ENCODE results near the gene IL2RA.
"Not testable (repeated sequence)": the region's sequence is repeated elsewhere in the genome, so short reads cannot be mapped to it uniquely, and the experiment has no call there.

IL2RA gene

DNA sequence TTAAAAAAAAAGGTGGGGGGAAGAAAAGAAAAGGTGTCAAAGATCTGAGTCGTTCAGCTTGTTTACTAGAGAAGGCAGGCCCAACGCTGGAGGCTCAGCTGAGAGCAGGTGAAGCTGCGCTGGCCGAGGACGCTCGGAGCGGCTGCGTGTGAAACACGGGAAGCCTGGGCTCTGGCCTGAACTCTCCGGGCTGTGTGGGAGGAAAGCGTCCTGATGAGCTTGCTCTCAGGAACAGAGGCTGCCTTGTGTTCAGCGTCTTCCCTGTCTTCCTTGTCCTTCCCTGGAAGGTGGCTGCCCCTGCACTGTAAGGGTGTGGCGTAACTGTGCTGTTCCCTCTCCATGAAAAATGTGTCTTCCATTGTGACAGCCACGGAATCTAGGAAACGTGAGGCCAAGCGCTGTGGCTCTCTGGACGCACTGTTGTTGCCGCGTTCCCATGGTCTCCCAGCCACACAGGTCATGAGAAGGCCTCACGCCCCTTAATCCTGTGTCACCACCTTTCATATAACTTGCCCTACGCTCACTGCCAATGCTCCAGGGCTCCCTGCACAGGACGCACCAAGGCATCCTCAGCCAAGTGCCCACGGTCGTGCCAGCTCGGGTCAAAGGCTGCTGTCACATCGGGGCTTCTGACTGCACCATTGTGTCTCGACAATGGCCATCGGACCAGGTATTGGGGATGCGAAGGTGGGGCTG, 100.6 kb downstream of the IL2RA start:
- no peaks in the 10 kb centered on the region for H3K4me1 Mint-ChIP-seq
- H3K4me3 Mint-ChIP-seq: no peak overlapping the region
- H3K9me3 Mint-ChIP-seq: no peaks in the 10 kb centered on the region
- TF ChIP-seq, protein P1, sequence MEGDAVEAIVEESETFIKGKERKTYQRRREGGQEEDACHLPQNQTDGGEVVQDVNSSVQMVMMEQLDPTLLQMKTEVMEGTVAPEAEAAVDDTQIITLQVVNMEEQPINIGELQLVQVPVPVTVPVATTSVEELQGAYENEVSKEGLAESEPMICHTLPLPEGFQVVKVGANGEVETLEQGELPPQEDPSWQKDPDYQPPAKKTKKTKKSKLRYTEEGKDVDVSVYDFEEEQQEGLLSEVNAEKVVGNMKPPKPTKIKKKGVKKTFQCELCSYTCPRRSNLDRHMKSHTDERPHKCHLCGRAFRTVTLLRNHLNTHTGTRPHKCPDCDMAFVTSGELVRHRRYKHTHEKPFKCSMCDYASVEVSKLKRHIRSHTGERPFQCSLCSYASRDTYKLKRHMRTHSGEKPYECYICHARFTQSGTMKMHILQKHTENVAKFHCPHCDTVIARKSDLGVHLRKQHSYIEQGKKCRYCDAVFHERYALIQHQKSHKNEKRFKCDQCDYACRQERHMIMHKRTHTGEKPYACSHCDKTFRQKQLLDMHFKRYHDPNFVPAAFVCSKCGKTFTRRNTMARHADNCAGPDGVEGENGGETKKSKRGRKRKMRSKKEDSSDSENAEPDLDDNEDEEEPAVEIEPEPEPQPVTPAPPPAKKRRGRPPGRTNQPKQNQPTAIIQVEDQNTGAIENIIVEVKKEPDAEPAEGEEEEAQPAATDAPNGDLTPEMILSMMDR (IDR thresholded peaks at IDR 0.05; ENCODE audit: unreplicated experiment in 3 of 3): no peak
- peaks cover 21% of the 10 kb centered on the region for H3K27me3 Mint-ChIP-seq (ENCODE audit: low read depth)
- H3K27ac Mint-ChIP-seq: no peak overlapping the region
- no peaks in the 10 kb centered on the region for H3K36me3 Mint-ChIP-seq (ENCODE audit: low read depth)

DNA sequence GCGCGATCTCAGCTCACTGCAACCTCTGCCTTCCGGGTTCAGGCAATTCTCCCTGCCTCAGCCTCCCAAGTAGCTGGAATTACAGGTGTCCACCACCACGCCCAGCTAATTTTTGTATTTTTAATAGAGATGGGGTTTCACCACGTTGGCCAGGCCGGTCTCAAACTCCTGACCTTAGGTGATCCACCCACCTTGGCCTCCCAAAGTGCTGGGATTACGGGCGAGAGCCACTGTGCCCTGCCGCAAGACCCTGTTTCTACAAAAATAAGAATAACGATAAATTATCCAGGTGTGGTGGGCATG, 101.2 kb downstream of the IL2RA start:
- not testable (repeated sequence) for H3K36me3 Mint-ChIP-seq (ENCODE audit: low read depth); H3K4me1 Mint-ChIP-seq; H3K4me3 Mint-ChIP-seq; H3K9me3 Mint-ChIP-seq; H3K27ac Mint-ChIP-seq
- H3K27me3 Mint-ChIP-seq (ENCODE audit: low read depth): peaks cover 21% of the 10 kb centered on the region
